IMR-90 (cell line): ENCODE measurements around the gene SLC23A2. TPM values are rescaled to one million over a fixed set of nuclear protein-coding genes. Genes with fewer than 3 reads are reported as not detected.

Source experiments
- ATAC-seq: fragments of 200-7000 bp; cut with Tn5 transposase; 2 replicates; pipeline ENCODE4 v1.9.1; 2020; ENCODE audit warnings: low read depth, mild to moderate bottlenecking, moderate library complexity
- BruUV-seq: library from RNA; stranded (reverse); fragments of 400-500 nt; replicated peaks from 2 replicates; lab custom pipeline; 2021; lab: Mats Ljungman, UMichigan
- CTCF ChIA-PET: fragments of 300-600 bp; formaldehyde crosslinking; extraction: SDS; loops from one replicate; lab custom pipeline; 2021; ENCODE audit warnings: antibody characterized with exemption; lab: Yijun Ruan, JAX
- POLR2A ChIA-PET: fragments of 300-600 bp; sonication (Branson Sonifier 250); formaldehyde crosslinking; loops from one replicate; lab custom pipeline; 2022; ENCODE audit warnings: antibody characterized with exemption; ENCODE audit not compliant: unreplicated experiment; lab: Charles Lee
- DNase-seq: peaks from one replicate; pipeline ENCODE4 v3.0.0; 2013
- H2AFZ ChIP-seq: replicated peaks from 2 replicates; pipeline ENCODE3; 2013; ENCODE audit warnings: low read length, mild to moderate bottlenecking; ENCODE audit not compliant: poor library complexity
- H2AK5ac ChIP-seq: 2 replicates; pipeline ENCODE4 v1.6.1; 2013; ENCODE audit warnings: low read depth, low read length, inconsistent platforms
- H2AK9ac ChIP-seq: replicated peaks from 2 replicates; pipeline ENCODE3; 2013; ENCODE audit warnings: mild to moderate bottlenecking, low read depth, low read length, moderate library complexity; ENCODE audit not compliant: poor library complexity
- H2BK120ac ChIP-seq: 2 replicates; pipeline ENCODE4 v1.6.1; 2013; ENCODE audit warnings: low read depth, low read length, inconsistent platforms
- H2BK15ac ChIP-seq: 3 replicates; pipeline ENCODE4 v1.6.1; 2013; ENCODE audit warnings: low read depth, low read length, inconsistent platforms
- H2BK20ac ChIP-seq: 2 replicates; pipeline ENCODE4 v1.6.1; 2013; ENCODE audit warnings: low read depth, mild to moderate bottlenecking, inconsistent platforms, low read length, moderate library complexity
- H2BK5ac ChIP-seq: 2 replicates; pipeline ENCODE4 v1.6.1; 2013; ENCODE audit warnings: mild to moderate bottlenecking, low read depth, low read length, inconsistent platforms; ENCODE audit not compliant: poor library complexity, severe bottlenecking
- H3K14ac ChIP-seq: replicated peaks from 2 replicates; pipeline ENCODE4 v1.6.1; 2013; ENCODE audit warnings: low read depth, low read length, inconsistent platforms
- H3K18ac ChIP-seq: 2 replicates; pipeline ENCODE4 v1.6.1; 2013; ENCODE audit warnings: low read depth, low read length, control low read depth
- H3K23ac ChIP-seq: 2 replicates; pipeline ENCODE4 v1.6.1; 2013; ENCODE audit warnings: low read depth, low read length, inconsistent platforms
- H3K27ac ChIP-seq: 2 replicates; pipeline ENCODE4 v1.5.1; 2013; ENCODE audit warnings: mild to moderate bottlenecking, control low read depth, low read length; ENCODE audit not compliant: insufficient read depth
- H3K27me3 ChIP-seq: 2 replicates; pipeline ENCODE4 v1.6.1; 2013; ENCODE audit warnings: low read length; ENCODE audit not compliant: control insufficient read depth, insufficient read depth
- H3K36me3 ChIP-seq: 2 replicates; pipeline ENCODE4 v1.6.1; 2013; ENCODE audit warnings: low read length, mixed read lengths; ENCODE audit not compliant: control insufficient read depth, insufficient read depth
- H3K4ac ChIP-seq: 2 replicates; pipeline ENCODE4 v1.6.1; 2013; ENCODE audit warnings: low read depth, low read length, inconsistent platforms
- H3K4me1 ChIP-seq: 2 replicates; pipeline ENCODE4 v1.6.1; 2013; ENCODE audit warnings: low read length, mixed read lengths; ENCODE audit not compliant: control insufficient read depth, insufficient read depth
- H3K4me2 ChIP-seq: 2 replicates; pipeline ENCODE4 v1.6.1; 2013; ENCODE audit warnings: low read depth, mild to moderate bottlenecking, control low read depth, low read length, moderate library complexity
- H3K4me3 ChIP-seq: 2 replicates; pipeline ENCODE4 v1.5.1; 2013; ENCODE audit warnings: low read depth, mild to moderate bottlenecking, control low read depth, low read length, moderate library complexity; ENCODE audit not compliant: insufficient read depth
- H3K56ac ChIP-seq: 2 replicates; pipeline ENCODE4 v1.6.1; 2013; ENCODE audit warnings: low read length, inconsistent platforms; ENCODE audit not compliant: insufficient read depth; ENCODE audit errors: extremely low read depth
- H3K79me1 ChIP-seq, 2 experiments: 2 replicates each; pipeline ENCODE4 v1.6.1; 2013; ENCODE audit warnings: low read length in 2 of 2, inconsistent platforms in 1 of 2, low read depth in 1 of 2
- H3K9ac ChIP-seq: 2 replicates; pipeline ENCODE4 v1.6.1; 2013; ENCODE audit warnings: low read depth, low read length, control low read depth
- H3K9me1 ChIP-seq: 2 replicates; pipeline ENCODE4 v1.6.1; 2013; ENCODE audit warnings: low read length, inconsistent platforms; ENCODE audit not compliant: insufficient read depth
- H3K9me3 ChIP-seq: 2 replicates; pipeline ENCODE4 v1.6.1; 2013; ENCODE audit warnings: low read length; ENCODE audit not compliant: control insufficient read depth, insufficient read depth
- H4K20me1 ChIP-seq: 2 replicates; pipeline ENCODE4 v1.6.1; 2013; ENCODE audit warnings: low read length, inconsistent platforms; ENCODE audit not compliant: insufficient read depth
- H4K5ac ChIP-seq: 2 replicates; pipeline ENCODE4 v1.6.1; 2013; ENCODE audit warnings: mild to moderate bottlenecking, low read depth, low read length, control low read depth
- H4K8ac ChIP-seq, 2 experiments: 2 replicates each; pipeline ENCODE4 v1.6.1; 2013; ENCODE audit warnings: low read depth in 2 of 2, low read length in 2 of 2, control low read depth in 1 of 2, inconsistent platforms in 1 of 2
- H4K91ac ChIP-seq: 2 replicates; pipeline ENCODE4 v1.6.1; 2013; ENCODE audit warnings: low read depth, low read length, inconsistent platforms; ENCODE audit not compliant: insufficient read depth
- BHLHE40 ChIP-seq: fragments of 150-350 bp; IDR thresholded peaks from 2 replicates; pipeline ENCODE4 v1.6.1; 2016; ENCODE audit warnings: mild to moderate bottlenecking, low read depth, low read length
- CEBPB ChIP-seq: IDR thresholded peaks from 2 replicates; pipeline ENCODE4 v1.6.1; 2012; ENCODE audit warnings: low read depth, low read length, improper control_type of control experiment
- CHD1 ChIP-seq: IDR thresholded peaks from 2 replicates; pipeline ENCODE4 v1.6.1; 2012; ENCODE audit warnings: low read depth, low read length, improper control_type of control experiment
- FOS ChIP-seq: fragments of 150-350 bp; IDR thresholded peaks from 2 replicates; pipeline ENCODE4 v1.6.1; 2016; ENCODE audit warnings: low read depth, low read length
- MAFK ChIP-seq: IDR thresholded peaks from 2 replicates; pipeline ENCODE4 v1.6.1; 2012; ENCODE audit warnings: low read depth, low read length, improper control_type of control experiment
- MAZ ChIP-seq: IDR thresholded peaks from 2 replicates; pipeline ENCODE4 v1.6.1; 2012; ENCODE audit warnings: low read depth, mild to moderate bottlenecking, low read length, improper control_type of control experiment, moderate library complexity, borderline replicate concordance
- MXI1 ChIP-seq: IDR thresholded peaks from 2 replicates; pipeline ENCODE4 v1.6.1; 2012; ENCODE audit warnings: low read depth, mild to moderate bottlenecking, low read length, moderate library complexity, borderline replicate concordance
- NFE2L2 ChIP-seq: fragments of 150-350 bp; IDR thresholded peaks from 2 replicates; pipeline ENCODE4 v1.6.1; 2016; ENCODE audit warnings: low read depth, mild to moderate bottlenecking, low read length
- RAD21 ChIP-seq: IDR thresholded peaks from 2 replicates; pipeline ENCODE4 v1.6.1; 2012; ENCODE audit warnings: low read length, improper control_type of control experiment
- RCOR1 ChIP-seq: IDR thresholded peaks from 2 replicates; pipeline ENCODE4 v1.6.1; 2012; ENCODE audit warnings: mild to moderate bottlenecking, low read length, improper control_type of control experiment; ENCODE audit not compliant: insufficient replicate concordance
- RFX5 ChIP-seq: IDR thresholded peaks from 2 replicates; pipeline ENCODE4 v1.8.0; 2012; ENCODE audit warnings: low read depth, mild to moderate bottlenecking, low read length, moderate library complexity
- SMC3 ChIP-seq: fragments of 150-350 bp; IDR thresholded peaks from 2 replicates; pipeline ENCODE4 v1.6.1; 2016; ENCODE audit warnings: low read depth, mild to moderate bottlenecking, antibody characterized with exemption, low read length, moderate library complexity
- WGBS, 2 experiments: methylation state at CpG; one replicate each; pipeline versions ENCODE4 v1.1.5 to v1.1.7; 2013; ENCODE audit warnings: missing lambda C conversion rate in 2 of 2; ENCODE audit not compliant: insufficient read length in 1 of 2; ENCODE audit errors: extremely low coverage in 2 of 2; 5-methylcytosine and 5-hydroxymethylcytosine counted together
- dilution Hi-C: fragments of 300-500 bp; cut with HindIII; formaldehyde crosslinking; loops from one replicate; pipeline ENCODE4 v1.14.3; 2018; ENCODE audit warnings: low sequenced_read_pairs; ENCODE audit not compliant: unreplicated experiment
- in situ Hi-C: fragments of 300-500 bp; cut with MboI; formaldehyde crosslinking; loops from 3 replicates; pipeline ENCODE4 v1.14.3; 2019; ENCODE audit warnings: low sequenced_read_pairs, inconsistent platforms, mixed read lengths
- intact Hi-C: fragments of 100-400 bp; cut with micrococcal nuclease; formaldehyde crosslinking; loops from 2 replicates; pipeline ENCODE4 v1.10.0; 2022
- polyA plus RNA-seq, 3 experiments: library from polyadenylated mRNA; depleted of rRNA; stranded (reverse); fragments of >200 nt; gene quantifications; 2 replicates each; pipeline ENCODE4 v1.2.3, GENCODE V29; 2012; ENCODE audit warnings: low replicate concordance in 1 of 3
- total RNA-seq: library from RNA; depleted of rRNA; stranded (reverse); fragments of >200 nt; gene quantifications from 2 replicates; pipeline ENCODE4 v1.2.3, GENCODE V29; 2012
- TF ChIP-seq, protein P1 (sequence below): fragments of 150-350 bp; IDR thresholded peaks from 2 replicates; pipeline ENCODE4 v1.6.1; 2016; ENCODE audit warnings: low read depth, mild to moderate bottlenecking, low read length, moderate library complexity, borderline replicate concordance
- TF ChIP-seq, protein P2 (sequence below): conservative IDR thresholded peaks from 2 replicates; pipeline ENCODE4 v1.5.1; 2012; ENCODE audit warnings: mild to moderate bottlenecking, low read depth, low read length, improper control_type of control experiment
- TF ChIP-seq, protein P3 (sequence below): fragments of 150-350 bp; IDR thresholded peaks from 2 replicates; pipeline ENCODE4 v1.6.1; 2017; ENCODE audit warnings: mild to moderate bottlenecking, antibody characterized with exemption, low read length, low read depth

SLC23A2 gene
- total and polyA plus RNA-seq, 2 of the 4 experiments (the other 2 are of a cell fraction): 10.2 to 14.4 TPM

DNA sequence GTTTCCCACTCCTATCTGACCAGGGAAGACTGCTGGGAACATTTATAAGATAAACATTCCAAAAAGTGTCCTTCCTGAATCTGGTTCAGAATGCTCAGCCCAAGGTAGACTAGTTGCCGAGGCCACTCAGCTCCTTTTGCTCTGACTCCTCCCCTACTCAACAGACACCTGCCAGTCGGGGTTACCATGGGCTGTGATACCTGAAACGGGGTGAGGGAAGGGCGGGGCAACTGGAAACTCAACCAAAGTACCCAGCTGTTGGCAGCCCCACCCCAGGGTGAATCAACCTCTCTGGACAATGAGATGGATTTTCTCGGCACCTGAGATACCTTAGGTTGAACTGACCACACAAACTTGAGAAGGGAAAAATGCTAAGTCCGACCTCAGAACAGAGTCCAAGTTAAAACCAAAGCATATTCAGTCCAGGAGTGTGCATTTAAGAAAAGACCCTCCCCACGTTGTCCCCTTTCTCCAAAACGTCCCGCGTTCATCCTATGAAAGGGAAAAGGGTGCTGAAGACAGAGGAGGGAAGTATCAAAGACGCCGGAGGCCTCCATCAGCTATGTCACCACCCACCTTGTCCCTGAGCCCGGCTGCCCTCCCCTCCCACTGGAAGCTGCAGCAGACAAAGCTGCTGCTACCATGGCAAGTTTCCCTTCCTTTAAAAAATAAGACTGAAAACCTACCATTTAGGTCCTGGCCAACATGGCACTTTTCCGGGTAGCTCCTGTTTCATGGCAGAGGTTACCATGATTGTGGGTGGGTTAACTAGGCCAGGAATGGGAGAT is 100.1 kb downstream of the SLC23A2 start:
- BruUV-seq: no TSS peak
- POLR2A ChIA-PET: no interaction called here
- no peak for TF ChIP-seq MAFK
- no peak for TF ChIP-seq RCOR1
- TF ChIP-seq, protein P1, sequence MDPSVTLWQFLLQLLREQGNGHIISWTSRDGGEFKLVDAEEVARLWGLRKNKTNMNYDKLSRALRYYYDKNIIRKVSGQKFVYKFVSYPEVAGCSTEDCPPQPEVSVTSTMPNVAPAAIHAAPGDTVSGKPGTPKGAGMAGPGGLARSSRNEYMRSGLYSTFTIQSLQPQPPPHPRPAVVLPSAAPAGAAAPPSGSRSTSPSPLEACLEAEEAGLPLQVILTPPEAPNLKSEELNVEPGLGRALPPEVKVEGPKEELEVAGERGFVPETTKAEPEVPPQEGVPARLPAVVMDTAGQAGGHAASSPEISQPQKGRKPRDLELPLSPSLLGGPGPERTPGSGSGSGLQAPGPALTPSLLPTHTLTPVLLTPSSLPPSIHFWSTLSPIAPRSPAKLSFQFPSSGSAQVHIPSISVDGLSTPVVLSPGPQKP: no peak
- no peak for TF ChIP-seq BHLHE40
- no peak for TF ChIP-seq FOS
- TF ChIP-seq RAD21: no peak
- TF ChIP-seq, protein P2, sequence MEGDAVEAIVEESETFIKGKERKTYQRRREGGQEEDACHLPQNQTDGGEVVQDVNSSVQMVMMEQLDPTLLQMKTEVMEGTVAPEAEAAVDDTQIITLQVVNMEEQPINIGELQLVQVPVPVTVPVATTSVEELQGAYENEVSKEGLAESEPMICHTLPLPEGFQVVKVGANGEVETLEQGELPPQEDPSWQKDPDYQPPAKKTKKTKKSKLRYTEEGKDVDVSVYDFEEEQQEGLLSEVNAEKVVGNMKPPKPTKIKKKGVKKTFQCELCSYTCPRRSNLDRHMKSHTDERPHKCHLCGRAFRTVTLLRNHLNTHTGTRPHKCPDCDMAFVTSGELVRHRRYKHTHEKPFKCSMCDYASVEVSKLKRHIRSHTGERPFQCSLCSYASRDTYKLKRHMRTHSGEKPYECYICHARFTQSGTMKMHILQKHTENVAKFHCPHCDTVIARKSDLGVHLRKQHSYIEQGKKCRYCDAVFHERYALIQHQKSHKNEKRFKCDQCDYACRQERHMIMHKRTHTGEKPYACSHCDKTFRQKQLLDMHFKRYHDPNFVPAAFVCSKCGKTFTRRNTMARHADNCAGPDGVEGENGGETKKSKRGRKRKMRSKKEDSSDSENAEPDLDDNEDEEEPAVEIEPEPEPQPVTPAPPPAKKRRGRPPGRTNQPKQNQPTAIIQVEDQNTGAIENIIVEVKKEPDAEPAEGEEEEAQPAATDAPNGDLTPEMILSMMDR: no peak
- no peak for TF ChIP-seq MXI1
- TF ChIP-seq, protein P3, sequence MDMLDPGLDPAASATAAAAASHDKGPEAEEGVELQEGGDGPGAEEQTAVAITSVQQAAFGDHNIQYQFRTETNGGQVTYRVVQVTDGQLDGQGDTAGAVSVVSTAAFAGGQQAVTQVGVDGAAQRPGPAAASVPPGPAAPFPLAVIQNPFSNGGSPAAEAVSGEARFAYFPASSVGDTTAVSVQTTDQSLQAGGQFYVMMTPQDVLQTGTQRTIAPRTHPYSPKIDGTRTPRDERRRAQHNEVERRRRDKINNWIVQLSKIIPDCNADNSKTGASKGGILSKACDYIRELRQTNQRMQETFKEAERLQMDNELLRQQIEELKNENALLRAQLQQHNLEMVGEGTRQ: no peak
- no peak for TF ChIP-seq MAZ
- TF ChIP-seq SMC3: no peak
- no peak for TF ChIP-seq CHD1
- TF ChIP-seq RFX5: no peak
- TF ChIP-seq NFE2L2: no peak
- no peak for TF ChIP-seq CEBPB

More for the DNA sequence above, 100.1 kb downstream of the SLC23A2 start:
- Histone ChIP-seq H3K27ac (no peak overlapping the region), H2AK9ac (no peak overlapping the region), H2AK5ac (no peak overlapping the region), H3K9ac (no peak overlapping the region), H3K4ac (no peak overlapping the region), H3K14ac (no peak overlapping the region), H3K79me1 (peaks cover 15 to 35% of the 10 kb centered on the region in 2 experiments), H3K4me3 (no peak overlapping the region), H2BK120ac (no peak overlapping the region), H3K18ac (no peak overlapping the region), H3K4me1 (peaks cover 16% of the 10 kb centered on the region), H3K27me3 (no peaks in the 10 kb centered on the region), H3K56ac (no peak overlapping the region), H3K9me3 (no peaks in the 10 kb centered on the region), H2AFZ (no peak overlapping the region), H2BK15ac (no peak overlapping the region), H4K20me1 (0 out of 2 replicates have a peak, but pooled peaks cover 14% of the 10 kb centered on the region), H2BK20ac (no peak overlapping the region), H3K9me1 (peaks cover 30% of the 10 kb centered on the region), H4K91ac (no peak overlapping the region), H4K5ac (no peak overlapping the region), H3K36me3 (peaks cover 16% of the 10 kb centered on the region), H4K8ac (no peak overlapping the region), H2BK5ac (no peak overlapping the region), H3K23ac (no peak overlapping the region), H3K4me2 (no peak overlapping the region)
- dilution Hi-C loops: no loop called here
- whole genome bisulfite sequencing, 2 experiments: 83% methylated on average over 1 of the region's 14 CpGs; no CpG with 5 or more reads in 1 of the 2 experiments
- CTCF ChIA-PET: no interaction called here
- in situ Hi-C loops: no loop called here
- DNase-seq (no peak), ATAC-seq (no peak)
- intact Hi-C loops: no loop called here
